Stimulated activated memory B cell treated with anti-CD40 and anti-IgM and Interleukin-4, amounts not matched to agents 10 μg/mL and 1 μg/mL and 100 μg/mL, for 72 hours (primary cell): ENCODE results near the gene GDE1.
A peak's percentile ranks its signal among the peaks of the same experiment; 100 is the strongest.
"Not testable (repeated sequence)": the region's sequence is repeated elsewhere in the genome, so short reads cannot be mapped to it uniquely, and the experiment has no call there.

Experiments used
- ATAC-seq: fragments of 150-1000 bp; cut with Tn5 transposase; 2 replicates; pipeline ENCODE4 v1.10.0; 2021
- H3K27ac Mint-ChIP-seq: one replicate; pipeline ENCODE4 v1.8.0; 2022; ENCODE audit warnings: mild to moderate bottlenecking, mixed read lengths
- H3K27me3 Mint-ChIP-seq: one replicate; pipeline ENCODE4 v1.8.0; 2022; ENCODE audit warnings: mixed read lengths
- H3K36me3 Mint-ChIP-seq: one replicate; pipeline ENCODE4 v1.8.0; 2022; ENCODE audit warnings: mixed read lengths
- H3K4me1 Mint-ChIP-seq: one replicate; pipeline ENCODE4 v1.8.0; 2022; ENCODE audit warnings: mixed read lengths
- H3K4me3 Mint-ChIP-seq: one replicate; pipeline ENCODE4 v1.8.0; 2022; ENCODE audit warnings: mild to moderate bottlenecking, moderate library complexity, mixed read lengths
- H3K9me3 Mint-ChIP-seq: one replicate; pipeline ENCODE4 v1.8.0; 2022; ENCODE audit warnings: mixed read lengths

The GDE1 gene

GRCh38 chr16:19521471-19522396 lies at the start of gene GDE1:
GDE1 (minus strand) TSS chr16:19522098; CDS start chr16:19521964, 134 bp downstream.
- Mint-ChIP-seq H3K4me1 (peaks cover 56% of the 10 kb centered on the region), H3K36me3 (peaks cover 7% of the 10 kb centered on the region), H3K27me3 (no peaks in the 10 kb centered on the region), H3K27ac (peak within 1 kb of the TSS; percentile 87), H3K4me3 (peak within 1 kb of the TSS; percentile 97), H3K9me3 (no peaks in the 10 kb centered on the region)
- peak; percentile 92 for ATAC-seq

- Mint-ChIP-seq H3K4me3 (no peak overlapping the region), H3K36me3 (peaks cover 71% of the 10 kb centered on the region), H3K4me1 (no peaks in the 10 kb centered on the region), H3K27me3 (no peaks in the 10 kb centered on the region), H3K9me3 (peaks cover 5% of the 10 kb centered on the region), H3K27ac (no peak overlapping the region)
- ATAC-seq = no peak
Observed at GRCh38 chr16:19567560-19567959, 45.7 kb upstream of the GDE1 start.

GRCh38 chr16:19566362-19566761 lies 44.5 kb upstream of the GDE1 start:
- H3K4me1 Mint-ChIP-seq = peaks cover 9% of the 10 kb centered on the region
- no peak for ATAC-seq
- H3K27ac Mint-ChIP-seq = no peak overlapping the region

DNA sequence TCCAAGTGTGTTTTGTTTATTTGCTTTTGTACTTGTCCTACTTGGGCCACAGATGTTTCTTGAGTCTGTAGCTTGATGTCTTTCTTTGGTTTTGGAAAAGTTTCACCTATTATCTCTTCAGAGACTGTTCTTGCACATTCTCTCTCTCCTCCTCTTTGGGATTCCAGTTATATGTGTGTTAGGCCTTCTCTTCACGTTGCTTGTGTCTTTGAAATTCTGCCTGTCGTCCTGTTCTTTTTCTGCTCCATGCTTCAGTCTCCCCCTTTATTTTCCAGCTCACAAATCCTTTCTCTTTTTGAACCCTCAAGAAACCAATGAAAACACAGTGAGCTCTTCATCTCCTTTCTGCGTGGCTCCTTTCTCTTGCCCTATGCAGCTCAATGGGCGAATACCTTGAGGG lies 41.5 kb upstream of the GDE1 start:
- Mint-ChIP-seq H3K36me3 (peaks cover 50% of the 10 kb centered on the region), H3K9me3 (peaks cover 5% of the 10 kb centered on the region), H3K4me1 (peaks cover 19% of the 10 kb centered on the region), H3K27me3 (no peaks in the 10 kb centered on the region), H3K4me3 (no peak overlapping the region), H3K27ac (no peak overlapping the region)
- no peak for ATAC-seq

More at GRCh38 chr16:19566362-19566761, 44.5 kb upstream of the GDE1 start:
- peaks cover 5% of the 10 kb centered on the region for H3K9me3 Mint-ChIP-seq
- no peak overlapping the region for H3K4me3 Mint-ChIP-seq
- H3K36me3 Mint-ChIP-seq = peaks cover 73% of the 10 kb centered on the region
- H3K27me3 Mint-ChIP-seq = no peaks in the 10 kb centered on the region

DNA sequence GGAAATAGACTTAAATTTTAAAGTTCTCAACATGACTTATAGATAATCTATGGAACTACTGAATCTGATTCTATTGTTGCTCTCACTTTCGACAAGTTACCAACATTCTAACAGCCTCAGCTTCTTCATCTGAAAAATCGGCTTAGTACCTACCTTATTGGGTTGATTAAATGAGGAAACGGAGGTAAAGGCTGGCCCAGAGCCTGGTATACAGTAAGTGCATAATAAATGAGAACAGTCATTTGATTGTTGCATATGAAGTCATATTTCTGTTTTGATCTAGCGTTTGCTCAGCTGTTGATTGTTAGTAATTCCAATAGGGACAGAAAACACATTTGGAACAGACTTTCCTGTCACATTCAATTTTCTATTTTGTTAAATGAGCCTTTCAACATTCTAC lies 38.2 kb upstream of the GDE1 start:
- no peak for ATAC-seq

DNA sequence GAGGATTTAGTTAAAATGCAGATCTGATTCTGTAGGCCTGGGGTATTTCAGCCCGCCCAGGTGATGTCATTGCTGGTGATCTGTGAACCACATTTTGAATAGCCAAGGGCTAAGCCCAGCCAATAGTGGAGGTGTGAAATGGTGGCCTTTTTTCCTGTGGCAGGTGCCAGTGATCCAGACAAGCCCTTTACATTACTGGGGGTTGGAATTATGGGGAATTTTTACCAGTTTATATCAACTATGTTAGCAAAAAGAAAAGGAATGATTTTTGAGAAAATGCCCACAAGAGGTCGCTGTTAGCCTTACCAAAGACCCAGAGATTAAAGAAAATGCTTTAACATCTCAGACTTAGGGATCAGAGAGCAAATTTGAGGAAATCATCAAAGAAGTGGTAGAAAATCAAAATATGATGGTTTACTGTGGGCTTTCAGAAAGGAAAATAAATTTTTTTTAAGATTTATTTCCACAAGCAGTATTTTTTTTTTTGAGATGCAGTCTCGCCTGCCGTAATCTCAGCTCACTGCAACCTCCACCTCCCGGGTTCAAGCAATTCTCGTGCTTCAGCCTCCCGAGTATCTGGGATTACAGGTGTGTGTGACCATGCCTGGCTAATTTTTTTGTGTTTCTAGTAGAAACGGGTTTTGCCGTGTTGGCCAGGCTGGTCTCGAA lies 37.5 kb upstream of the GDE1 start:
- peaks cover 34% of the 10 kb centered on the region for H3K4me1 Mint-ChIP-seq
- no peak overlapping the region for H3K27ac Mint-ChIP-seq

More for the DNA sequence above, 38.2 kb upstream of the GDE1 start:
- Mint-ChIP-seq H3K27ac (no peak overlapping the region), H3K27me3 (no peaks in the 10 kb centered on the region), H3K9me3 (peaks cover 5% of the 10 kb centered on the region), H3K4me3 (no peak overlapping the region), H3K36me3 (peaks cover 21% of the 10 kb centered on the region), H3K4me1 (peaks cover 28% of the 10 kb centered on the region)

GRCh38 chr16:19555938-19556771 lies 34.3 kb upstream of the GDE1 start:
- peak overlapping the region; percentile 90 for H3K27ac Mint-ChIP-seq
- H3K4me1 Mint-ChIP-seq = peaks cover 24% of the 10 kb centered on the region
- H3K4me3 Mint-ChIP-seq = peak overlapping the region; percentile 91

More for the DNA sequence above, 37.5 kb upstream of the GDE1 start:
- Mint-ChIP-seq H3K27me3 (no peaks in the 10 kb centered on the region), H3K9me3 (peaks cover 5% of the 10 kb centered on the region), H3K4me3 (no peak overlapping the region), H3K36me3 (peaks cover 16% of the 10 kb centered on the region)
- no peak for ATAC-seq

DNA sequence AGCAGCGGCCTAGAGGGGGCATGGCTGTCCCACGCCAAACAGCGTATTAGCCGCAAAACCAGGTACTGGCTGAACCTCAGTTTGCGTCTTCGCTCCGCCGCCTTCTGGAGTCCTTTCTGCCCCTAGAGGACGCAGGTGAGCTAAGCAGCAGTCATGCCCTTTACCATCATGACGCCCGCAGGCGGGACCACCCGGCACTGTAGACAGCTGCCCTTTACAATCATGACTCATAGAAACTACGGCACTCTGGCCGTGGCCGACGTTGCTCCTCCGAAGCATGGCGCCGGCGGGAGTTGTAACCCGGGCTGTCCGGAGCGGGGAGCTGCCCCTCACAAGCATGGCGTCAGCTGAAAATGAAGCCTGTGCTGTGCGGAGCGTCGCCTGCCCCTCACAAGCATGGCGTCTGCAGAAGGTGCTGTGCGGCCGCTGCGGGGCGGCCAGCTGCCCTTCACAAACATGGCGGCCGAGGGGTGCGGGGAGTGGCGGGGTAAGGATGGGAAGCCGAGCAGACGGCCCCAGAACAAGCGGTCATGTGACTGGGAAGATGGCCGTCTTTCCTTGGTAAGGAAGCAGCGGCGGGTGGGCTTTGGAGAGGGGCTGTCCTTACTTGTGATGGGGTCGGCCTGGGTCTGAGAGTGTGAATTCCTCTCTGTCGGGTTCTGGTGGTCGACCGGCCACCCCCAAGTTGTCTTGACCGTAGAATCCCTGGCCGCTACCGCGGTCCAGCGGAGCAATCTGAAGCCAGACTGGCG lies 33.5 kb upstream of the GDE1 start, which contains the start of gene VPS35L:
Gene VPS35L, plus strand, starts transcription at position 518 of the 752 bp plus-strand sequence. Its CDS starts 27 bp downstream, at position 545.
- H3K27ac Mint-ChIP-seq = peak within 1 kb of the TSS; percentile 90
- peak; percentile 99 for ATAC-seq
- H3K27me3 Mint-ChIP-seq = no peaks in the 10 kb centered on the region
- peak within 1 kb of the TSS; percentile 91 for H3K4me3 Mint-ChIP-seq
- no peaks in the 10 kb centered on the region for H3K36me3 Mint-ChIP-seq
- H3K4me1 Mint-ChIP-seq = peaks cover 24% of the 10 kb centered on the region
- H3K9me3 Mint-ChIP-seq = no peaks in the 10 kb centered on the region

More at GRCh38 chr16:19555938-19556771, 34.3 kb upstream of the GDE1 start:
- H3K9me3 Mint-ChIP-seq = no peaks in the 10 kb centered on the region
- no peaks in the 10 kb centered on the region for H3K27me3 Mint-ChIP-seq
- peak; percentile 0 for ATAC-seq
- no peaks in the 10 kb centered on the region for H3K36me3 Mint-ChIP-seq

- H3K27me3 Mint-ChIP-seq = no peaks in the 10 kb centered on the region
- H3K9me3 Mint-ChIP-seq = no peaks in the 10 kb centered on the region
- H3K4me3 Mint-ChIP-seq = no peak overlapping the region
- no peak overlapping the region for H3K27ac Mint-ChIP-seq
- H3K36me3 Mint-ChIP-seq = no peaks in the 10 kb centered on the region
- H3K4me1 Mint-ChIP-seq = peaks cover 2% of the 10 kb centered on the region
- ATAC-seq = no peak
Observed at GRCh38 chr16:19549673-19550072, 27.8 kb upstream of the GDE1 start.

GRCh38 chr16:19548144-19548543 lies 26.2 kb upstream of the GDE1 start:
- peaks cover 13% of the 10 kb centered on the region for H3K36me3 Mint-ChIP-seq
- no peaks in the 10 kb centered on the region for H3K4me1 Mint-ChIP-seq
- no peak overlapping the region for H3K4me3 Mint-ChIP-seq
- no peaks in the 10 kb centered on the region for H3K9me3 Mint-ChIP-seq
- H3K27me3 Mint-ChIP-seq = no peaks in the 10 kb centered on the region
- no peak for ATAC-seq
- H3K27ac Mint-ChIP-seq = no peak overlapping the region

DNA sequence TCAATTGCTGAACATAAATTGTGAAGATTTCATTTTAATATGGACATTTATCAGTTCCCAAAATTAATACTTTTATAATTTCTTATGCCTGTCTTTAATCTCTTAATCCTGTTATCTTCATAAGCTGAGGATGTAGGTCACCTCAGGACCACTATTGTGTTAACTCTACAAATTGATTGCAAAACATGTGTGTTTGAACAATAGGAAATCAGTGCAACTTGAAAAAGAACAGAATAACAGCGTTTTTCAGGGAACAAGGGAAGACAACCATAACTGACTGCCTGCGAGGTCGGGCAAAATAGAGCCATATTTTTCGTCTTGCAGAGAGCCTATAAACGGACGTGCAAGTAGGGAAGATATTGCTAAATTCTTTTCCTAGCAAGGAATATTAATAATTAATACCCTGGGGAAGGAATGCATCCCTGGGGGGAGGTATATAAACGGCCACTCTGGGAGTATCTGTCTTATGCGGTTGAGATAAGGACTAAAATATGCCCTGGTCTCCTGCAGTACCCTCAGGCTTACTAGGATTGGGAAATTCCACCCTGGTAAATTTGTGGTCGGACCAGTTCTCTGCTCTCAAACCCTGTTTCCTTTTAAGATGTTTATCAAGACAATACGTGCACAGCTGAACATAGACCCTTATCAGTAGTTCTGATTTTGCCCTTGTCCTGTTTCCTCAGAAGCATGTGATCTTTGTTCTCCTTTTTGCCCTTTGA lies 21.5 kb upstream of the GDE1 start:
- H3K4me3 Mint-ChIP-seq, H3K4me1 Mint-ChIP-seq, H3K27ac Mint-ChIP-seq, H3K9me3 Mint-ChIP-seq, H3K27me3 Mint-ChIP-seq, ATAC-seq: not testable (repeated sequence)
- H3K36me3 Mint-ChIP-seq = peaks cover 39% of the 10 kb centered on the region

DNA sequence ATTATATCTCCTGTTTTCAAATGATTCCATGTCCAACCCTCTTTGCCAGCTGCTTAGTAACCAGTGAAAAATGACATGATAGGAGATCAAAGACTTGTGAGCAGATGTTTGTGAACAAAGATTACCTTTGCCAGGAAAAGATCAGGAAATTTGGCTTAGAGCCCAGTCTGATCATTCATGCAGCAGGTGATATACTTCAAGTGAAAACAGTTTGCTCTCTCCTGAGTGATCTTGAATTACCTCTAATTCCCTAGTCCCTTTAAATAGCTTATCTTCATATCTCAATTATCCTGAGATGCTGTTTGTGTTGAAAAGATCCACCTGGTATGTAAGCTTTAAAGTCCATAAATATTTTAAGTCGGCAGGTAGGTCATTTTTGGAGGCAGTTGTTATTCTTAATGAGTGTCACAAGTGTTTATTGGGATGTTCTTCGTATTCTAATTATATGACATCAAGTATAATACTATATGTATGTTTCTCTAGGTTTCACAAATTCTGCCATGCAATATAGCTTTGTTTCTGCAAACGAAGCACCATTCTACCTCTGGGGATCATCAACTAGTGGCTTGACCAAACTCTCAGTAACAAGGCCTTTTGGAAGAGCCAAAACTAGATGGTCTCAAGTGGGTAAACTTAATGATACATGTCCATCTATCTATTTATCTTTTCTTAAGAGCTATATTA lies 20.4 kb upstream of the GDE1 start:
- Mint-ChIP-seq H3K27me3 (no peaks in the 10 kb centered on the region), H3K4me1 (no peaks in the 10 kb centered on the region), H3K36me3 (peaks cover 39% of the 10 kb centered on the region), H3K4me3 (no peak overlapping the region), H3K27ac (no peak overlapping the region), H3K9me3 (no peaks in the 10 kb centered on the region)
- ATAC-seq = no peak

DNA sequence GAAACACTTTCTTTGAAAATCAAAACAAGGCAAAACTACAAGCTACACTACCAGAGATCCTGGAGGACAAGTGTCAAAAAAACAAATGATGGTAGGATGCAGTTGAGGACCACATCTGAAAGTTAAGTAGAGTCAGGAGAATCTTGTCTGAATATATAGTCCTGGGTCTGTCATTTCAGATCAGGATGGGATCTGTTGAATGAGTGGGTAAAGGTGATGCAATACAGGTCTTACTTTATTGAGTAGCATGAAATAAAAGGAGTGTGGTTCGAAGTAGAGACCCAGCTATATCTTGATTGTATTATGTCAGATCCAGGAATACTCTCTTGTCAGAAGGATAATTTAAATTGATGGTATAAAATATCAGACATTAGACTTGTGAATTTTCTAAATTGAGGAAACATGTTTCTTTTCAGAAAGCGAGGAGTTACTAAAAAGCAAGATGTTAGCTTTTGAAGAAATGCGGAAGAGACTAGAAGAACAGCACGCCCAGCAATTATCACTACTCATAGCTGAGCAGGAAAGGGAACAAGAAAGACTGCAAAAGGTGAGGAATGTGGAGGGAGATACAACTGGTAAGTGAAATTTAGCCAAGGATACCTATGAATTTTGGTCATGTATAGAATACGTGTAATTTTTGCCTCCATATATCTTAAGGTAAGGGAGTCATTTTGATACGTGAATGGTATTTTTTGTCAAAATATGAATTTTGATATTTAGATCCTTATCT lies 18.5 kb upstream of the GDE1 start:
- peaks cover 50% of the 10 kb centered on the region for H3K36me3 Mint-ChIP-seq
- ATAC-seq = no peak
- no peak overlapping the region for H3K4me3 Mint-ChIP-seq
- no peaks in the 10 kb centered on the region for H3K27me3 Mint-ChIP-seq
- H3K9me3 Mint-ChIP-seq = no peaks in the 10 kb centered on the region
- H3K4me1 Mint-ChIP-seq = no peaks in the 10 kb centered on the region
- no peak overlapping the region for H3K27ac Mint-ChIP-seq
